GM18951 (cell line): ENCODE measurements around the gene PMEPA1.

Experiments
- POLR2A ChIP-seq: IDR thresholded peaks from 4 replicates; pipeline ENCODE4 v1.6.1; 2011; ENCODE audit warnings: mild to moderate bottlenecking; ENCODE audit not compliant: insufficient read length, insufficient read depth; ENCODE audit errors: extremely low read depth
- in situ Hi-C: fragments of 300-500 bp; cut with MboI; formaldehyde crosslinking; loops from one replicate; pipeline ENCODE4 v1.12.0; 2022; ENCODE audit warnings: low sequenced_read_pairs, mixed read lengths, inconsistent platforms; ENCODE audit not compliant: unreplicated experiment

PMEPA1 gene

DNA sequence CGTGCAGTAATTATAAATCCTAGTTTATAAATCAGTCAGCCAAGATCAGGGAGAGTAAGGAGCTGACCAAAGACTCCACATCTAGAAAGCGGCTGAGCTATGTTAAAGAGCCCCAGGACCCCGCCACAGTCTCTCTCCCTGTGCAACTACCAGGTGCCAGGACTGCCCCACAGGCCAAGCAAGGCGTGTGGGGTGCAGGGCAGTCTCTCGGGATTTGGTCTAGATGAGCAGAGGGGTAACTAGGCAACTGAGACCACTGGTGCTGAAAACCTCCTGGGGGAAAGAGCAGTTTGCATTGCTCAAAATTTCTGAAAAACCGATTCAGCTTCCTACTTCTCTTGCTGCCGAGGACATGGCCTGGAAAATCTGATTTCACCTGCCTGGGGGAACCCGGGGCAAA lies 10.4 kb downstream of the PMEPA1 start:
- in situ Hi-C loops, result no loop called here
- TF ChIP-seq POLR2A, result no peak

GRCh38 chr20:57698867-57699275 lies 10.9 kb downstream of the PMEPA1 start:
- in situ Hi-C loops, result no loop called here
- TF ChIP-seq POLR2A, result no peak

GRCh38 chr20:57698116-57698866 lies 11.5 kb downstream of the PMEPA1 start:
- in situ Hi-C loops, result no loop called here
- TF ChIP-seq POLR2A, result no peak

GRCh38 chr20:57697543-57697942 lies 12.3 kb downstream of the PMEPA1 start:
- TF ChIP-seq POLR2A, result no peak
- in situ Hi-C loops, result no loop called here

- in situ Hi-C loops, result no loop called here
These were observed 13.3 kb downstream of the PMEPA1 start for GRCh38 chr20:57696401-57696961.

DNA sequence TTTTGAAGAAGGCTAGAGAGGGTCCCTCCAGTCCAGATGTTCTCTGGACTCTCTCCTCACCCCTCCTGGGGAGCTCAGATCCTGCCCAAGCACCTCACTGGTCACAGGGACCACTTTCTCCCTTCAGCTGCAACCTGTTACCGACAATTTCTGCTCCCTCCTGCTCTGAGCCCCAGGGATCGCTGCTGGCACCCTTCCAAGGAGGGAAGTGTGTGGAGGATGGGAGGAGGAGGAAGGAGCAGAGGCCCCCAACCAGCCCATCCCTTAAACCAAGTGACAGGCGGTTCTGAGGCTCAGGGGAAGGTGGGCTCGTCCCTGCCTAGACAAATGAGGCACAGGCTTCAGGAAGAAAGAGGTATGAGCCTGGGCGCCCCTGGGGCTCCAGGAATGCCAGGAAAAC lies 13.9 kb downstream of the PMEPA1 start:
- TF ChIP-seq POLR2A, result no peak
- in situ Hi-C loops, result no loop called here

More at GRCh38 chr20:57696401-57696961, 13.3 kb downstream of the PMEPA1 start:
- no peak for TF ChIP-seq POLR2A

- in situ Hi-C loops, result no loop called here
- no peak for TF ChIP-seq POLR2A
These were observed 14.8 kb downstream of the PMEPA1 start for GRCh38 chr20:57695012-57695411.

DNA sequence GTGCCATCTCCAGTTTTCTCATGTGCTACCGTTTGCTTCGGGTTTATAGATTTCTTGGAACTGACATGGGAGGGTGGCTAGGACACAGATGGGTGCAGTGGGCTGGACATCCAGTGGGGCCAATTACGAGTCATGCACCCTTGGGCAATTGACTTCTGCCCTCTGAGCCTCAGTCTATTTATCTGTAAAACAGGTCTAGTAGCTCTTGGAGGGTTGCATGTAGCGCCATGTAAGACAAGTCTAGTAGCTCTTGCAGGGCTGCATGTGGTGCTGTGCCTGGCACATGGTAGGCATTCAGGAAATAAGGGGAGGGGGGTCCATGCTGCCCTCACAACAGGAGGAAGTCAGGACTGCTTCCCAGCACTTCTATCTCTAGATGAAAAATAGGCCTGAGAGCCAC lies 15.3 kb downstream of the PMEPA1 start:
- in situ Hi-C loops, result no loop called here
- no peak for TF ChIP-seq POLR2A

DNA sequence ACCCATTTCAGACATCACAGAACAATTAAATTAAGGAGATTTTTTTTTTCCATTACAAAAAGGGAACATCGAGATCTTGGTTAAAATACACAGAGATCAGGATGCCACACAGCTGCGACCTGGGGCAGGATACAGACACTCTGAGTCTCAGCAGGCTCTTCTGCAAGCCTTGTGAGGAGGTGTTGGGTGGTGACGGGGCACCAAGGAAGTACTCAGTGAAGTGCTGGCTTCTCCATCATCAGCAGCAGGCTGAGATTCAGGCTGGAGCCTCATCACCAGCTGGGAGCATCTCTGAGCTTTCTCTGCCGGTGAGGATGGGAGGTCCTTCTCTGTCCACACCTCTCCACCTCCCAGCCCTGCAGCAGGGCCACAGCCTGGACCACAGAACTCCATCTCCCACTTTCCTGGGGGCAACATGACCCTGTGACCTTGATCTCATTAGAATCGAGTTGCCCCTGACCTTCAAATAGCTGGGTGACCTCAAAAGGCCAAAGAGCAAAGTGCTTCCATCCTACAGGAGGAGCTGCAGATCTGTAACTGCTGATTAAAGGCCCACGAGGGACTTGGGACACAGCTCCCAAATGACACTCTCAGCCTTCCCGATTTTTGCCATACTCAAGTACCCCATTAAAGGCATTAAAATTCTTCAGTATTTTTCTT lies 16.0 kb downstream of the PMEPA1 start:
- TF ChIP-seq POLR2A, result no peak
- in situ Hi-C loops, result no loop called here

DNA sequence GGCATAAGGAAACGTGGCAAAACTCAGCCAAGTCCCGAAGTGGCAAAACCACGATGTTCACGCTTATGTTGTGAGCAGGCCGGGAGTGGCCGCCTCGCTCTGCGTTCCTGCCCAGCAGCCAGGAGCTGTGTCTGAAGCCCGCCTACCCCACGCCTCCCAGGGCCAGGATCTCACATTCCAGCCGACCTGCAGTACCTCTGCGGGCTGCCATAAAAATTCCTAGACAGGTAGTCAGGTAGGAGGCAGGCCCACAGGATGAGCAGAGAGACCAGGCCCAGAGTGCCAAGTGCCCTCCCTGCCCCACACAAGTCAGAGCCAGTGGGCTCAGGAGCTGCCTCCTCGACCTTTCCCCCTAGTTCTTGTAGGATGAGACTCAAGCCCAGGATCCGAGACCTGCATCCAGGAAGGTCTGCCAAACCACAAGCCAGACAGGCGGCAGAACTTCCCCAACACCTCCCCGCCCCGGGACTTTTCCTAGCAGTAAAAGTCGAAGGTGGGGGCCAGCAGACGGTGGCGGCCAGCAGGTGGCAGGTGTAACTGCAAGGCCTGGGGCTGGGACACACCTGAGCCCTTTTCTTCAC lies 16.7 kb downstream of the PMEPA1 start:
- in situ Hi-C loops, result no loop called here
- no peak for TF ChIP-seq POLR2A

DNA sequence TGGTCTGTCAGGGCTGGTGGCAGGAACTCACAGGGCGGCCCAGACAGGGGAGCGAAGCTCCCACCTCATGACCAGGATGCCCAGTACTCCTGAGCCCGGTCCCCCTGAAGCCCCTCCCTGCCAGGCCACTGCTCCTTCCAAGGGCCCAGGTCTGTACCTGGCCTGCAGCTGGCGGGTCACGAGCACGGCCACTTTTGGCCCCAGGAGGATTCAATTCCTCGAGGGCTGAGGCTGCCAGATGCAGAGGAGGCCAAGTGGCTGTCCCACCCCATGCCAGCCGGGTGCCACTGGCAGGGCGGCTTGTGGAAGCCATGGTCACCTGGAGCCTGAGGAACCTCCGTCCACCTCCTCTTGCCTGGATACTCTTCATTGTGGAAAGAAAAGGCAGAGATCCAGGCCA lies 17.4 kb downstream of the PMEPA1 start:
- in situ Hi-C loops, result no loop called here
- TF ChIP-seq POLR2A, result no peak

DNA sequence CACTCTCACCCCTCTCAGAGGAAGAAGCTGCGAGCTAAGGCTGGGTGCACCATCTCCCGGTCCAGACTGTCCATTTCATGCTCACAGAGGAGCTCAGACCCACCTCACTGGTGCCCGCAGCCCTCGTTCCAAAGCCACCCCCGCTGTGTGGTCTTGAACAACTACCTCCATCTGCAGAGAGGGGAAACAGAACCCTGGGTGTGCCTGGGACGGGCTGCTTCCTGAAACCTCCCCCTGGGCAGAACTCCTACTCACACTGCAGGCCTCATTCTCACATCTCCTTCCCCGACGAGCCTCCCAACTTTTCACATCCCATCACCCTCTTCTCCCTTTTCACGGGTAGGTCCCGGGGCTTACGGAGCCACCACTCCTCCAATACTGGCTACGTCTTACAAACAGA lies 18.1 kb downstream of the PMEPA1 start:
- TF ChIP-seq POLR2A, result no peak
- in situ Hi-C loops, result no loop called here

GRCh38 chr20:57690525-57690924 lies 19.3 kb downstream of the PMEPA1 start:
- in situ Hi-C loops, result no loop called here
- TF ChIP-seq POLR2A, result no peak
